IPS-20b (cell line): ENCODE data around the gene GNRH2.
"Not testable (repeated sequence)": the region's sequence is repeated elsewhere in the genome, so short reads cannot be mapped to it uniquely, and the experiment has no call there.

Experiments
- H3K27ac ChIP-seq: one replicate; pipeline ENCODE4 v1.5.1; 2013; ENCODE audit warnings: low read length
- H3K27me3 ChIP-seq: 2 replicates; pipeline ENCODE4 v1.6.1; 2013; ENCODE audit warnings: mild to moderate bottlenecking, low read length, inconsistent platforms; ENCODE audit not compliant: insufficient read depth
- H3K36me3 ChIP-seq: 2 replicates; pipeline ENCODE4 v1.6.1; 2013; ENCODE audit warnings: low read depth, mild to moderate bottlenecking, inconsistent platforms, low read length, moderate library complexity; ENCODE audit not compliant: insufficient read depth
- H3K4me1 ChIP-seq: 2 replicates; pipeline ENCODE4 v1.6.1; 2013; ENCODE audit warnings: mild to moderate bottlenecking, control low read depth, inconsistent platforms, low read length, moderate library complexity; ENCODE audit not compliant: insufficient read depth
- H3K4me3 ChIP-seq: 2 replicates; pipeline ENCODE4 v1.5.1; 2013; ENCODE audit warnings: mild to moderate bottlenecking, low read length, inconsistent platforms
- H3K9ac ChIP-seq: 2 replicates; pipeline ENCODE4 v1.6.1; 2013; ENCODE audit warnings: low read depth, mild to moderate bottlenecking, inconsistent platforms, low read length, moderate library complexity
- H3K9me3 ChIP-seq: 2 replicates; pipeline ENCODE4 v1.6.1; 2013; ENCODE audit warnings: mild to moderate bottlenecking, low read depth, low read length, inconsistent platforms; ENCODE audit not compliant: insufficient read depth

Gene GNRH2

GRCh38 chr20:3043322-3043721, at the start of gene GNRH2:
TSS of gene GNRH2 (plus strand) at chr20:3043622. CDS start at chr20:3044415, 793 bp downstream.
- peaks cover 34% of the 10 kb centered on the region for H3K36me3 ChIP-seq
- H3K9me3 ChIP-seq, result no peaks in the 10 kb centered on the region
- no peaks in the 10 kb centered on the region for H3K27me3 ChIP-seq
- H3K4me3 ChIP-seq, result no peak within 1 kb of the TSS
- H3K27ac ChIP-seq, result no peak within 1 kb of the TSS
- no peak within 1 kb of the TSS for H3K9ac ChIP-seq
- peaks cover 16% of the 10 kb centered on the region for H3K4me1 ChIP-seq

GRCh38 chr20:2995796-2996195, 47.6 kb upstream of the GNRH2 start:
- H3K4me3 ChIP-seq, result no peak overlapping the region
- peaks cover 55% of the 10 kb centered on the region for H3K36me3 ChIP-seq
- H3K27ac ChIP-seq, result no peak overlapping the region
- H3K4me1 ChIP-seq, result no peaks in the 10 kb centered on the region
- no peaks in the 10 kb centered on the region for H3K27me3 ChIP-seq
- no peaks in the 10 kb centered on the region for H3K9me3 ChIP-seq
- H3K9ac ChIP-seq, result no peak overlapping the region

GRCh38 chr20:2998728-2999127, 44.7 kb upstream of the GNRH2 start:
- H3K4me3 ChIP-seq, result no peak overlapping the region
- no peak overlapping the region for H3K27ac ChIP-seq
- H3K36me3 ChIP-seq, result peaks cover 28% of the 10 kb centered on the region
- H3K9ac ChIP-seq, result no peak overlapping the region
- no peaks in the 10 kb centered on the region for H3K27me3 ChIP-seq
- no peaks in the 10 kb centered on the region for H3K4me1 ChIP-seq
- H3K9me3 ChIP-seq, result no peaks in the 10 kb centered on the region

GRCh38 chr20:3000852-3001523, 42.4 kb upstream of the GNRH2 start:
- Histone ChIP-seq H3K27me3 (no peaks in the 10 kb centered on the region), H3K4me3 (no peak overlapping the region), H3K9me3 (no peaks in the 10 kb centered on the region), H3K27ac (no peak overlapping the region), H3K9ac (no peak overlapping the region), H3K36me3 (peaks cover 22% of the 10 kb centered on the region), H3K4me1 (peaks cover 6% of the 10 kb centered on the region; the same call in 1 of the 2 replicates)

GRCh38 chr20:3003416-3003815, 40.0 kb upstream of the GNRH2 start:
- H3K4me3 ChIP-seq, result no peak overlapping the region
- no peaks in the 10 kb centered on the region for H3K27me3 ChIP-seq
- peaks cover 6% of the 10 kb centered on the region; the same call in 1 of the 2 replicates for H3K4me1 ChIP-seq
- H3K9ac ChIP-seq, result no peak overlapping the region
- H3K36me3 ChIP-seq, result peaks cover 39% of the 10 kb centered on the region
- H3K27ac ChIP-seq, result no peak overlapping the region
- no peaks in the 10 kb centered on the region for H3K9me3 ChIP-seq

GRCh38 chr20:3010985-3011723, 32.3 kb upstream of the GNRH2 start:
- Histone ChIP-seq H3K9me3 (no peaks in the 10 kb centered on the region), H3K27ac (no peak overlapping the region), H3K9ac (no peak overlapping the region), H3K27me3 (no peaks in the 10 kb centered on the region), H3K4me1 (no peaks in the 10 kb centered on the region), H3K4me3 (no peak overlapping the region), H3K36me3 (peaks cover 47% of the 10 kb centered on the region)

- no peak overlapping the region for H3K9ac ChIP-seq
- H3K27ac ChIP-seq, result no peak overlapping the region
- no peaks in the 10 kb centered on the region for H3K4me1 ChIP-seq
- H3K27me3 ChIP-seq, result no peaks in the 10 kb centered on the region
- H3K4me3 ChIP-seq, result no peak overlapping the region
- H3K9me3 ChIP-seq, result no peaks in the 10 kb centered on the region
- H3K36me3 ChIP-seq, result peaks cover 47% of the 10 kb centered on the region
These were observed 31.7 kb upstream of the GNRH2 start for GRCh38 chr20:3011752-3012151.

GRCh38 chr20:3013771-3014170, 29.7 kb upstream of the GNRH2 start:
- Histone ChIP-seq H3K9me3 (peaks cover 4% of the 10 kb centered on the region; the same call in 1 of the 2 replicates), H3K36me3 (peaks cover 43% of the 10 kb centered on the region), H3K9ac (no peak overlapping the region), H3K4me1 (no peaks in the 10 kb centered on the region), H3K27me3 (no peaks in the 10 kb centered on the region), H3K27ac (no peak overlapping the region), H3K4me3 (no peak overlapping the region)

GRCh38 chr20:3014179-3014578, 29.2 kb upstream of the GNRH2 start:
- Histone ChIP-seq H3K27ac (no peak overlapping the region), H3K4me3 (no peak overlapping the region), H3K27me3 (no peaks in the 10 kb centered on the region), H3K9ac (no peak overlapping the region), H3K9me3 (peaks cover 4% of the 10 kb centered on the region; the same call in 1 of the 2 replicates), H3K4me1 (no peaks in the 10 kb centered on the region), H3K36me3 (peaks cover 42% of the 10 kb centered on the region)

- peaks cover 38% of the 10 kb centered on the region for H3K36me3 ChIP-seq
- H3K9me3 ChIP-seq, result peaks cover 4% of the 10 kb centered on the region; the same call in 1 of the 2 replicates
- no peak overlapping the region for H3K9ac ChIP-seq
- no peaks in the 10 kb centered on the region for H3K27me3 ChIP-seq
- no peak overlapping the region for H3K27ac ChIP-seq
- H3K4me3 ChIP-seq, result no peak overlapping the region
- no peaks in the 10 kb centered on the region for H3K4me1 ChIP-seq
These were observed 28.8 kb upstream of the GNRH2 start for GRCh38 chr20:3014662-3015061.

- H3K9me3 ChIP-seq, H3K4me3 ChIP-seq, H3K4me1 ChIP-seq, H3K9ac ChIP-seq, H3K27me3 ChIP-seq, H3K27ac ChIP-seq: not testable (repeated sequence)
- H3K36me3 ChIP-seq, result peaks cover 37% of the 10 kb centered on the region
These were observed 28.1 kb upstream of the GNRH2 start for GRCh38 chr20:3015302-3015701.

- Histone ChIP-seq H3K36me3 (peaks cover 65% of the 10 kb centered on the region), H3K9ac (no peak overlapping the region), H3K4me1 (no peaks in the 10 kb centered on the region), H3K27me3 (no peaks in the 10 kb centered on the region), H3K9me3 (peaks cover 4% of the 10 kb centered on the region; the same call in 1 of the 2 replicates), H3K4me3 (no peak overlapping the region), H3K27ac (no peak overlapping the region)
These were observed 22.1 kb upstream of the GNRH2 start for GRCh38 chr20:3021327-3021726.
